Ectodermal cell (in vitro differentiated cells): ENCODE results near the gene CDH22.

Experiments used
- H3K27ac ChIP-seq: 2 replicates; pipeline ENCODE4 v1.7.0; 2013; ENCODE audit warnings: mild to moderate bottlenecking, low read depth, low read length; ENCODE audit not compliant: insufficient read depth, poor library complexity, severe bottlenecking
- H3K27me3 ChIP-seq: 2 replicates; pipeline ENCODE4 v1.7.0; 2013; ENCODE audit warnings: mild to moderate bottlenecking, low read length; ENCODE audit not compliant: insufficient read depth, control insufficient read depth, poor library complexity, severe bottlenecking
- H3K36me3 ChIP-seq: one replicate; pipeline ENCODE4 v1.7.0; 2013; ENCODE audit warnings: low read length; ENCODE audit not compliant: control insufficient read depth, insufficient read depth
- H3K4me1 ChIP-seq: one replicate; pipeline ENCODE4 v1.7.0; 2013; ENCODE audit warnings: low read length; ENCODE audit not compliant: control insufficient read depth, insufficient read depth
- H3K4me3 ChIP-seq: 2 replicates; pipeline ENCODE4 v1.7.0; 2013; ENCODE audit warnings: low read depth, low read length, control low read depth; ENCODE audit not compliant: insufficient read depth
- H3K9me3 ChIP-seq: 2 replicates; pipeline ENCODE4 v1.7.0; 2013; ENCODE audit warnings: mild to moderate bottlenecking, low read length, moderate library complexity; ENCODE audit not compliant: control insufficient read depth
- WGBS, 2 experiments: methylation state at CpG; one replicate each; pipeline ENCODE4 v1.1.7; 2013; ENCODE audit warnings: missing lambda C conversion rate in 2 of 2; 5-methylcytosine and 5-hydroxymethylcytosine counted together

CDH22 gene

GRCh38 chr20:46188866-46189541 is 119.3 kb downstream of the CDH22 start:
- no peak overlapping the region for H3K4me3 ChIP-seq
- 72 to 76% methylated on average over 18 of the region's 18 CpGs for WGBS, 2 experiments
- H3K27me3 ChIP-seq: no peaks in the 10 kb centered on the region
- no peaks in the 10 kb centered on the region for H3K9me3 ChIP-seq
- no peak overlapping the region for H3K27ac ChIP-seq
- H3K4me1 ChIP-seq: no peaks in the 10 kb centered on the region
- H3K36me3 ChIP-seq: no peaks in the 10 kb centered on the region

GRCh38 chr20:46186210-46186609 is 122.1 kb downstream of the CDH22 start:
- no peak overlapping the region for H3K4me3 ChIP-seq
- H3K36me3 ChIP-seq: no peaks in the 10 kb centered on the region
- H3K4me1 ChIP-seq: no peaks in the 10 kb centered on the region
- H3K27ac ChIP-seq: no peak overlapping the region
- 87 to 90% methylated on average over 5 of the region's 5 CpGs for WGBS, 2 experiments
- H3K27me3 ChIP-seq: no peaks in the 10 kb centered on the region
- no peaks in the 10 kb centered on the region for H3K9me3 ChIP-seq

- no peaks in the 10 kb centered on the region for H3K27me3 ChIP-seq
- no peak overlapping the region for H3K4me3 ChIP-seq
- no peaks in the 10 kb centered on the region for H3K36me3 ChIP-seq
- WGBS, 2 experiments: 88 to 93% methylated on average over 3 of the region's 3 CpGs
- no peaks in the 10 kb centered on the region for H3K4me1 ChIP-seq
- H3K9me3 ChIP-seq: no peaks in the 10 kb centered on the region
- no peak overlapping the region for H3K27ac ChIP-seq
Observed at GRCh38 chr20:46185353-46185752, 122.9 kb downstream of the CDH22 start.

GRCh38 chr20:46183768-46184167 is 124.5 kb downstream of the CDH22 start:
- Histone ChIP-seq H3K4me1 (no peaks in the 10 kb centered on the region), H3K4me3 (no peak overlapping the region), H3K27ac (no peak overlapping the region), H3K9me3 (no peaks in the 10 kb centered on the region), H3K27me3 (no peaks in the 10 kb centered on the region), H3K36me3 (no peaks in the 10 kb centered on the region)
- WGBS, 2 experiments: 84 to 90% methylated on average over 5 of the region's 5 CpGs

- no peak overlapping the region for H3K27ac ChIP-seq
- no peaks in the 10 kb centered on the region for H3K4me1 ChIP-seq
- 84 to 87% methylated on average over 13 of the region's 13 CpGs for WGBS, 2 experiments
- no peaks in the 10 kb centered on the region for H3K27me3 ChIP-seq
- no peaks in the 10 kb centered on the region for H3K36me3 ChIP-seq
- H3K9me3 ChIP-seq: no peaks in the 10 kb centered on the region
- H3K4me3 ChIP-seq: no peak overlapping the region
Observed at GRCh38 chr20:46182276-46183200, 125.8 kb downstream of the CDH22 start.

- no peaks in the 10 kb centered on the region for H3K36me3 ChIP-seq
- no peaks in the 10 kb centered on the region for H3K4me1 ChIP-seq
- WGBS, 2 experiments: 88 to 90% methylated on average over 8 of the region's 8 CpGs
- H3K27me3 ChIP-seq: peaks cover 16% of the 10 kb centered on the region
- H3K27ac ChIP-seq: no peak overlapping the region
- H3K4me3 ChIP-seq: no peak overlapping the region
- no peaks in the 10 kb centered on the region for H3K9me3 ChIP-seq
Observed at GRCh38 chr20:46179862-46180261, 128.4 kb downstream of the CDH22 start.

- Histone ChIP-seq H3K9me3 (no peaks in the 10 kb centered on the region), H3K4me1 (no peaks in the 10 kb centered on the region), H3K27me3 (peaks cover 24% of the 10 kb centered on the region), H3K4me3 (no peak overlapping the region), H3K36me3 (no peaks in the 10 kb centered on the region), H3K27ac (no peak overlapping the region)
- WGBS, 2 experiments: 88 to 91% methylated on average over 8 of the region's 8 CpGs
Observed at GRCh38 chr20:46178891-46179290, 129.4 kb downstream of the CDH22 start.

- Histone ChIP-seq H3K27me3 (peaks cover 36% of the 10 kb centered on the region), H3K4me3 (no peak overlapping the region), H3K36me3 (no peaks in the 10 kb centered on the region), H3K9me3 (no peaks in the 10 kb centered on the region), H3K27ac (no peak overlapping the region), H3K4me1 (no peaks in the 10 kb centered on the region)
- WGBS, 2 experiments: 88 to 92% methylated on average over 15 of the region's 15 CpGs
Observed at GRCh38 chr20:46177768-46178167, 130.5 kb downstream of the CDH22 start.

- H3K4me3 ChIP-seq: no peak overlapping the region
- no peaks in the 10 kb centered on the region for H3K4me1 ChIP-seq
- peaks cover 45% of the 10 kb centered on the region for H3K27me3 ChIP-seq
- WGBS, 2 experiments: 92 to 93% methylated on average over 13 of the region's 13 CpGs
- no peaks in the 10 kb centered on the region for H3K9me3 ChIP-seq
- no peaks in the 10 kb centered on the region for H3K36me3 ChIP-seq
- H3K27ac ChIP-seq: no peak overlapping the region
Observed at GRCh38 chr20:46176739-46177378, 131.4 kb downstream of the CDH22 start.

GRCh38 chr20:46175127-46175494 is 133.2 kb downstream of the CDH22 start:
- H3K27me3 ChIP-seq: peaks cover 51% of the 10 kb centered on the region
- H3K4me3 ChIP-seq: no peak overlapping the region
- WGBS, 2 experiments: 89 to 97% methylated on average over 4 of the region's 4 CpGs
- no peaks in the 10 kb centered on the region for H3K36me3 ChIP-seq
- H3K4me1 ChIP-seq: no peaks in the 10 kb centered on the region
- no peaks in the 10 kb centered on the region for H3K9me3 ChIP-seq
- H3K27ac ChIP-seq: no peak overlapping the region
